ENCODE measurements around the gene GRPEL1. TPM values are rescaled to one million over a fixed set of nuclear protein-coding genes. Genes with fewer than 3 reads are reported as not detected.

The GRPEL1 gene
- total RNA-seq, 1 experiment from 2014 or later = 30.7 TPM

- no peak for DNase-seq
- no peaks in the 10 kb centered on the region for H3K27me3 ChIP-seq (ENCODE audit: control insufficient read depth, insufficient read depth, low read length)
- no peak overlapping the region for H3K4me3 ChIP-seq (ENCODE audit: insufficient read depth, low read depth, low read length)
- H3K36me3 ChIP-seq (replicated peaks; ENCODE audit: control insufficient read depth, insufficient read depth, low read length) = peaks cover 1% of the 10 kb centered on the region; the same call in 1 of the 2 replicates
Measured at GRCh38 chr4:7050481-7051143, 17.3 kb downstream of the GRPEL1 start.

GRCh38 chr4:7049739-7050138 is 18.1 kb downstream of the GRPEL1 start:
- no peak for DNase-seq
- H3K36me3 ChIP-seq (replicated peaks; ENCODE audit: control insufficient read depth, insufficient read depth, low read length) = no peaks in the 10 kb centered on the region

GRCh38 chr4:7049295-7049694 is 18.6 kb downstream of the GRPEL1 start:
- Histone ChIP-seq H3K36me3 (replicated peaks; ENCODE audit: control insufficient read depth, insufficient read depth, low read length) (no peaks in the 10 kb centered on the region), H3K27me3 (ENCODE audit: control insufficient read depth, insufficient read depth, low read length) (no peaks in the 10 kb centered on the region), H3K4me3 (ENCODE audit: insufficient read depth, low read depth, low read length) (no peak overlapping the region)
- DNase-seq = no peak

More at GRCh38 chr4:7049739-7050138, 18.1 kb downstream of the GRPEL1 start:
- Histone ChIP-seq H3K27me3 (ENCODE audit: control insufficient read depth, insufficient read depth, low read length) (no peaks in the 10 kb centered on the region), H3K4me3 (ENCODE audit: insufficient read depth, low read depth, low read length) (no peak overlapping the region)

GRCh38 chr4:7048642-7049041 is 19.2 kb downstream of the GRPEL1 start:
- Histone ChIP-seq H3K36me3 (replicated peaks; ENCODE audit: control insufficient read depth, insufficient read depth, low read length) (no peaks in the 10 kb centered on the region), H3K27me3 (ENCODE audit: control insufficient read depth, insufficient read depth, low read length) (peaks cover 4% of the 10 kb centered on the region), H3K4me3 (ENCODE audit: insufficient read depth, low read depth, low read length) (no peak overlapping the region)
- no peak for DNase-seq

GRCh38 chr4:7046971-7047370 is 20.9 kb downstream of the GRPEL1 start:
- Histone ChIP-seq H3K4me3 (ENCODE audit: insufficient read depth, low read depth, low read length) (no peak overlapping the region), H3K36me3 (replicated peaks; ENCODE audit: control insufficient read depth, insufficient read depth, low read length) (no peaks in the 10 kb centered on the region), H3K27me3 (ENCODE audit: control insufficient read depth, insufficient read depth, low read length) (peaks cover 8% of the 10 kb centered on the region)
- no peak for DNase-seq

GRCh38 chr4:7045961-7046921 is 21.6 kb downstream of the GRPEL1 start:
- Histone ChIP-seq H3K27me3 (ENCODE audit: control insufficient read depth, insufficient read depth, low read length) (peaks cover 15% of the 10 kb centered on the region), H3K4me3 (ENCODE audit: insufficient read depth, low read depth, low read length) (no peak overlapping the region), H3K36me3 (replicated peaks; ENCODE audit: control insufficient read depth, insufficient read depth, low read length) (no peaks in the 10 kb centered on the region)
- DNase-seq = no peak

- H3K27me3 ChIP-seq (ENCODE audit: control insufficient read depth, insufficient read depth, low read length) = peaks cover 20% of the 10 kb centered on the region
- H3K36me3 ChIP-seq (replicated peaks; ENCODE audit: control insufficient read depth, insufficient read depth, low read length) = no peaks in the 10 kb centered on the region
- no peak for DNase-seq
- no peak overlapping the region for H3K4me3 ChIP-seq (ENCODE audit: insufficient read depth, low read depth, low read length)
Measured at GRCh38 chr4:7045553-7045952, 22.3 kb downstream of the GRPEL1 start.

GRCh38 chr4:7044137-7044930 is 23.5 kb downstream of the GRPEL1 start:
- Histone ChIP-seq H3K4me3 (ENCODE audit: insufficient read depth, low read depth, low read length) (peak overlapping the region; percentile 93), H3K27me3 (ENCODE audit: control insufficient read depth, insufficient read depth, low read length) (peaks cover 20% of the 10 kb centered on the region), H3K36me3 (replicated peaks; ENCODE audit: control insufficient read depth, insufficient read depth, low read length) (no peaks in the 10 kb centered on the region)
- no peak for DNase-seq

- Histone ChIP-seq H3K27me3 (ENCODE audit: control insufficient read depth, insufficient read depth, low read length) (peaks cover 20% of the 10 kb centered on the region), H3K36me3 (replicated peaks; ENCODE audit: control insufficient read depth, insufficient read depth, low read length) (no peaks in the 10 kb centered on the region), H3K4me3 (ENCODE audit: insufficient read depth, low read depth, low read length) (peak within 1 kb of the TSS; percentile 93)
- DNase-seq = peak; percentile 85
Measured at GRCh38 chr4:7043284-7044136, 24.4 kb downstream of the GRPEL1 start, which contains the start of gene TADA2B. TSS of gene TADA2B (plus strand) at chr4:7043372. CDS start at chr4:7043580, 208 bp downstream.

- Histone ChIP-seq H3K4me3 (ENCODE audit: insufficient read depth, low read depth, low read length) (peak overlapping the region; percentile 61), H3K36me3 (replicated peaks; ENCODE audit: control insufficient read depth, insufficient read depth, low read length) (no peaks in the 10 kb centered on the region), H3K27me3 (ENCODE audit: control insufficient read depth, insufficient read depth, low read length) (peaks cover 20% of the 10 kb centered on the region)
- DNase-seq = peak; percentile 100
Measured at GRCh38 chr4:7042503-7043283, 25.2 kb downstream of the GRPEL1 start.

- DNase-seq = peak; percentile 69
- Histone ChIP-seq H3K4me3 (ENCODE audit: insufficient read depth, low read depth, low read length) (peak overlapping the region; percentile 61), H3K27me3 (ENCODE audit: control insufficient read depth, insufficient read depth, low read length) (peaks cover 20% of the 10 kb centered on the region), H3K36me3 (replicated peaks; ENCODE audit: control insufficient read depth, insufficient read depth, low read length) (no peaks in the 10 kb centered on the region)
Measured at GRCh38 chr4:7041801-7042502, 25.9 kb downstream of the GRPEL1 start.

GRCh38 chr4:7041246-7041645 is 26.6 kb downstream of the GRPEL1 start:
- DNase-seq = no peak
- Histone ChIP-seq H3K27me3 (ENCODE audit: control insufficient read depth, insufficient read depth, low read length) (peaks cover 20% of the 10 kb centered on the region), H3K36me3 (replicated peaks; ENCODE audit: control insufficient read depth, insufficient read depth, low read length) (no peaks in the 10 kb centered on the region), H3K4me3 (ENCODE audit: insufficient read depth, low read depth, low read length) (no peak overlapping the region)

All from H7 (cell line).